ENCODE measurements around the gene RIC8B. TPM values are rescaled to one million over a fixed set of nuclear protein-coding genes. Genes with fewer than 3 reads are reported as not detected.

Gene RIC8B
- total RNA-seq, 1 donor from 2014 or later = 25.2 TPM

- Histone ChIP-seq H3K27me3 (ENCODE audit: low read depth) (peaks cover 17% of the 10 kb centered on the region), H3K27ac (replicated peaks) (no peak overlapping the region), H3K9me3 (replicated peaks) (no peaks in the 10 kb centered on the region), H3K4me1 (peaks cover 10% of the 10 kb centered on the region), H3K4me3 (no peak overlapping the region), H3K36me3 (no peaks in the 10 kb centered on the region)
- intact Hi-C loops (cut with micrococcal nuclease) = no loop called here
- no peak for TF ChIP-seq CTCF (IDR thresholded peaks at IDR 0.05; ENCODE audit: borderline replicate concordance)
- DNase-seq = no peak
Measured at GRCh38 chr12:106900554-106900953, 126.1 kb downstream of the RIC8B start.

- Histone ChIP-seq H3K27me3 (ENCODE audit: low read depth) (peaks cover 22% of the 10 kb centered on the region), H3K36me3 (no peaks in the 10 kb centered on the region), H3K9me3 (replicated peaks) (no peaks in the 10 kb centered on the region), H3K27ac (replicated peaks) (no peak overlapping the region), H3K4me3 (no peak overlapping the region), H3K4me1 (peaks cover 10% of the 10 kb centered on the region)
- no peak for DNase-seq
- TF ChIP-seq CTCF (IDR thresholded peaks at IDR 0.05; ENCODE audit: borderline replicate concordance) = no peak
- intact Hi-C loops (cut with micrococcal nuclease) = no loop called here
Measured at GRCh38 chr12:106901276-106901675, 126.8 kb downstream of the RIC8B start.

- H3K27ac ChIP-seq (replicated peaks) = no peak overlapping the region
- H3K4me3 ChIP-seq = no peak overlapping the region
- TF ChIP-seq CTCF (IDR thresholded peaks at IDR 0.05; ENCODE audit: borderline replicate concordance) = no peak
- peaks cover 10% of the 10 kb centered on the region for H3K4me1 ChIP-seq
- H3K36me3 ChIP-seq = no peaks in the 10 kb centered on the region
- intact Hi-C loops (cut with micrococcal nuclease) = no loop called here
- no peak for DNase-seq
- H3K27me3 ChIP-seq (ENCODE audit: low read depth) = peaks cover 25% of the 10 kb centered on the region
- H3K9me3 ChIP-seq (replicated peaks) = no peaks in the 10 kb centered on the region
Measured at GRCh38 chr12:106902053-106902452, 127.6 kb downstream of the RIC8B start.

GRCh38 chr12:106903241-106903945 is 128.9 kb downstream of the RIC8B start:
- Histone ChIP-seq H3K9me3 (replicated peaks) (no peaks in the 10 kb centered on the region), H3K27me3 (ENCODE audit: low read depth) (peaks cover 37% of the 10 kb centered on the region), H3K36me3 (no peaks in the 10 kb centered on the region), H3K27ac (replicated peaks) (no peak overlapping the region), H3K4me3 (peak overlapping the region; percentile 64), H3K4me1 (peaks cover 10% of the 10 kb centered on the region)
- no peak for TF ChIP-seq CTCF (IDR thresholded peaks at IDR 0.05; ENCODE audit: borderline replicate concordance)
- peak; percentile 71 for DNase-seq
- intact Hi-C loops (cut with micrococcal nuclease) = no loop called here

- Histone ChIP-seq H3K9me3 (replicated peaks) (no peaks in the 10 kb centered on the region), H3K4me3 (no peak overlapping the region), H3K4me1 (peaks cover 10% of the 10 kb centered on the region), H3K27ac (replicated peaks) (no peak overlapping the region), H3K36me3 (no peaks in the 10 kb centered on the region), H3K27me3 (ENCODE audit: low read depth) (peaks cover 55% of the 10 kb centered on the region)
- no peak for DNase-seq
- intact Hi-C loops (cut with micrococcal nuclease) = no loop called here
- TF ChIP-seq CTCF (IDR thresholded peaks at IDR 0.05; ENCODE audit: borderline replicate concordance) = no peak
Measured at GRCh38 chr12:106906715-106907114, 132.2 kb downstream of the RIC8B start.
